Esophagus squamous epithelium (tissue), 5 donors: ENCODE results near the gene PVR. TPM values are rescaled to one million over a fixed set of nuclear protein-coding genes. Genes with fewer than 3 reads are reported as not detected.
A peak's percentile ranks its signal among the peaks of the same experiment; 100 is the strongest.

ENCODE experiments used
- DNase-seq: peaks from one replicate; lab custom pipeline; 2025; lab: John Stamatoyannopoulos, UW
- H3K27ac ChIP-seq, 4 donors: fragments of 200-600 bp; sonication (generic); one replicate each; pipeline ENCODE4 v1.5.1; 2016 to 2019; ENCODE audit warnings: mild to moderate bottlenecking in 1 of 4
- H3K27me3 ChIP-seq, 4 donors: fragments of 200-600 bp; sonication (generic); 1 replicate in 3 of 4; 2 replicates in 1 of 4; pipeline versions ENCODE4 v1.5.1 to v1.6.0; 2017 to 2021; ENCODE audit warnings: antibody characterized with exemption in 1 of 4
- H3K36me3 ChIP-seq, 3 donors: fragments of 200-600 bp; sonication (generic); one replicate each; pipeline ENCODE4 v1.5.1; 2016 to 2019
- H3K4me1 ChIP-seq, 3 donors: fragments of 200-600 bp; sonication (generic); one replicate each; pipeline ENCODE4 v1.5.1; 2017 to 2019
- H3K4me3 ChIP-seq, 4 donors: fragments of 200-600 bp; sonication (generic); 1 replicate in 3 of 4; 2 replicates in 1 of 4; pipeline ENCODE4 v1.5.1; 2016 to 2019; ENCODE audit warnings: mild to moderate bottlenecking in 2 of 4, moderate library complexity in 1 of 4
- H3K9me3 ChIP-seq, 3 donors: fragments of 200-600 bp; sonication (generic); one replicate each; pipeline ENCODE4 v1.5.1; 2016 to 2019
- CTCF ChIP-seq, 6 experiments: fragments of 450-650 bp in 4 of 6; fragments of 200-600 bp in 2 of 6; sonication (generic) in 2 of 6; IDR thresholded peaks; one replicate each; pipeline ENCODE4 v1.5.1; 2016 to 2019; ENCODE audit warnings: antibody characterized with exemption in 6 of 6, mild to moderate bottlenecking in 4 of 6, moderate library complexity in 4 of 6
- POLR2A ChIP-seq, 4 donors: fragments of 450-650 bp; IDR thresholded peaks; one replicate each; pipeline ENCODE4 v1.6.1; 2017; ENCODE audit warnings: antibody characterized with exemption in 4 of 4, mild to moderate bottlenecking in 4 of 4, moderate library complexity in 3 of 4
- WGBS, 2 donors: methylation state at CpG; one replicate each; pipeline ENCODE4 v1.1.5; 2018; 5-methylcytosine and 5-hydroxymethylcytosine counted together
- intact Hi-C: fragments of 100-400 bp; cut with DNase I; formaldehyde crosslinking; loops from one replicate; pipeline ENCODE4 v1.15.0; 2022
- total RNA-seq, 4 donors: library from RNA; depleted of rRNA; stranded (reverse); fragments of >200 nt; gene quantifications; one replicate each; pipeline ENCODE4 v1.1.0, GENCODE V29; 2016
- donor health status: DM: yes; HTN: yes; CAD: no.

Gene PVR
- total RNA-seq, 4 donors from 2014 or later: 13.2 to 21.9 (median 20.9) TPM

DNA sequence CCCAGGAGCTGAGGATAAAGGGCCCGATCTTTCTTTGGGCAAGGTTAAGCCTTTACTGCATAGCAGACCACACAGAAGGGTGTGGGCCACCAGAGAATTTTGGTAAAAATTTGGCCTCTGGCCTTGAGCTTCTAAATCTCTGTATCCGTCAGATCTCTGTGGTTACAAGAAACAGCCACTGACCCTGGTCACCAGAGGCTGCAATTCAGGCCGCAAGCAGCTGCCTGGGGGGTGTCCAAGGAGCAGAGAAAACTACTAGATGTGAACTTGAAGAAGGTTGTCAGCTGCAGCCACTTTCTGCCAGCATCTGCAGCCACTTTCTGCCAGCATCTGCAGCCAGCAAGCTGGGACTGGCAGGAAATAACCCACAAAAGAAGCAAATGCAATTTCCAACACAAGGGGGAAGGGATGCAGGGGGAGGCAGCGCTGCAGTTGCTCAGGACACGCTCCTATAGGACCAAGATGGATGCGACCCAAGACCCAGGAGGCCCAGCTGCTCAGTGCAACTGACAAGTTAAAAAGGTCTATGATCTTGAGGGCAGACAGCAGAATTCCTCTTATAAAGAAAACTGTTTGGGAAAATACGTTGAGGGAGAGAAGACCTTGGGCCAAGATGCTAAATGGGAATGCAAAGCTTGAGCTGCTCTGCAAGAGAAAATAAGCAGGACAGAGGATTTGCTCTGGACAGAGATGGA, 19.1 kb downstream of the PVR start:
- H3K27ac ChIP-seq: no peak overlapping the region
- H3K4me3 ChIP-seq: no peak overlapping the region
- no peaks in the 10 kb centered on the region for H3K9me3 ChIP-seq
- H3K4me1 ChIP-seq: peaks cover 0 to 17% (median 0%) of the 10 kb centered on the region in 3 donors
- WGBS, 2 donors: 59 to 83% methylated on average over 6 to 7 of the region's 7 CpGs
- intact Hi-C loops: no loop called here
- TF ChIP-seq POLR2A (IDR thresholded peaks at IDR 0.05): no peak
- TF ChIP-seq CTCF (IDR thresholded peaks at IDR 0.05): no peak
- no peaks in the 10 kb centered on the region for H3K27me3 ChIP-seq
- peaks cover 10 to 61% (median 28%) of the 10 kb centered on the region in 3 donors for H3K36me3 ChIP-seq
- DNase-seq: no peak

DNA sequence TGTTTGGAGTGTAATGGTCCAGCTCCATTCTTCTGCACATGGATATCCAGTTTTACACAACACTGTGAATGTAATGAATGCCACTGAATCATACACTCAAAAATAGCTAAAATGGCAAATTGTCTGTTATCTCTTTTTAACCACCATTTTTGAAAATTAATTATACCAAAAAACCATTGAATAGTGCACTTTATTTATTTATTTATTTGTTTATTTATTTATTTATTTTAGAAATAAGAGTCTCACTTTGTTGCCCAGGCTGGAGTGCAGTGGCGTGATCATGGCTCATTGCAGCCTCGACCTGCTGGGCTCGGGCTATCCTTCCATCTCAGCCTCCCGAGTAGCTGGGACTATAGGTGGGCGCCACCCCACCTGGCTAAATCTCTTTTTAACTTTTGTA, 20.3 kb downstream of the PVR start:
- intact Hi-C loops: no loop called here
- Histone ChIP-seq H3K4me1 (peaks cover 0 to 17% (median 0%) of the 10 kb centered on the region in 3 donors), H3K4me3 (no peak overlapping the region), H3K27me3 (no peaks in the 10 kb centered on the region), H3K27ac (no peak overlapping the region), H3K9me3 (no peaks in the 10 kb centered on the region), H3K36me3 (peaks cover 10 to 49% (median 23%) of the 10 kb centered on the region in 3 donors)
- TF ChIP-seq CTCF (IDR thresholded peaks at IDR 0.05) (no peak), POLR2A (IDR thresholded peaks at IDR 0.05) (no peak)
- WGBS, 2 donors: 88 to 89% methylated on average over 5 of the region's 5 CpGs
- no peak for DNase-seq

- Histone ChIP-seq H3K27me3 (no peaks in the 10 kb centered on the region), H3K27ac (no peak overlapping the region), H3K4me3 (no peak overlapping the region), H3K4me1 (peaks cover 0 to 17% (median 0%) of the 10 kb centered on the region in 3 donors), H3K9me3 (no peaks in the 10 kb centered on the region), H3K36me3 (peaks cover 5 to 39% (median 14%) of the 10 kb centered on the region in 3 donors)
- TF ChIP-seq CTCF (IDR thresholded peaks at IDR 0.05): no peak
- no peak for TF ChIP-seq POLR2A (IDR thresholded peaks at IDR 0.05)
- intact Hi-C loops: no loop called here
- WGBS, 2 donors: 90 to 93% methylated on average over 5 to 8 of the region's 10 CpGs
- no peak for DNase-seq
Measured at GRCh38 chr19:44664976-44665375, 21.3 kb downstream of the PVR start.

- no peak for DNase-seq
- Histone ChIP-seq H3K27ac (peak overlapping the region in 3 of 4 donors; percentile 28 to 47 (median 37)), H3K9me3 (no peaks in the 10 kb centered on the region), H3K4me1 (peaks cover 0 to 30% (median 8%) of the 10 kb centered on the region in 3 donors), H3K27me3 (no peaks in the 10 kb centered on the region), H3K4me3 (no peak overlapping the region), H3K36me3 (peaks cover 2 to 19% (median 4%) of the 10 kb centered on the region in 3 donors)
- intact Hi-C loops: no loop called here
- 81% methylated on average over 7 of the region's 7 CpGs for WGBS, 2 donors
- TF ChIP-seq CTCF (IDR thresholded peaks at IDR 0.05) (no peak), POLR2A (IDR thresholded peaks at IDR 0.05) (no peak)
Measured at GRCh38 chr19:44666852-44667556, 23.3 kb downstream of the PVR start.
